ENCODE measurements around the gene DLGAP1.

- TF ChIP-seq, protein P1, sequence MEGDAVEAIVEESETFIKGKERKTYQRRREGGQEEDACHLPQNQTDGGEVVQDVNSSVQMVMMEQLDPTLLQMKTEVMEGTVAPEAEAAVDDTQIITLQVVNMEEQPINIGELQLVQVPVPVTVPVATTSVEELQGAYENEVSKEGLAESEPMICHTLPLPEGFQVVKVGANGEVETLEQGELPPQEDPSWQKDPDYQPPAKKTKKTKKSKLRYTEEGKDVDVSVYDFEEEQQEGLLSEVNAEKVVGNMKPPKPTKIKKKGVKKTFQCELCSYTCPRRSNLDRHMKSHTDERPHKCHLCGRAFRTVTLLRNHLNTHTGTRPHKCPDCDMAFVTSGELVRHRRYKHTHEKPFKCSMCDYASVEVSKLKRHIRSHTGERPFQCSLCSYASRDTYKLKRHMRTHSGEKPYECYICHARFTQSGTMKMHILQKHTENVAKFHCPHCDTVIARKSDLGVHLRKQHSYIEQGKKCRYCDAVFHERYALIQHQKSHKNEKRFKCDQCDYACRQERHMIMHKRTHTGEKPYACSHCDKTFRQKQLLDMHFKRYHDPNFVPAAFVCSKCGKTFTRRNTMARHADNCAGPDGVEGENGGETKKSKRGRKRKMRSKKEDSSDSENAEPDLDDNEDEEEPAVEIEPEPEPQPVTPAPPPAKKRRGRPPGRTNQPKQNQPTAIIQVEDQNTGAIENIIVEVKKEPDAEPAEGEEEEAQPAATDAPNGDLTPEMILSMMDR (IDR thresholded peaks at IDR 0.05 in 4 of 5, conservative IDR thresholded peaks at IDR 0.05 in 1 of 5) = no peak
- TF ChIP-seq POLR2A (IDR thresholded peaks at IDR 0.05) = no peak
Observed at GRCh38 chr18:4200399-4200798, 254.7 kb downstream of the DLGAP1 start.
